Testis (tissue), 3 donors: ENCODE results near the gene FBXO31. TPM values are rescaled to one million over a fixed set of nuclear protein-coding genes. Genes with fewer than 3 reads are reported as not detected.

ENCODE experiments used
- DNase-seq: peaks from one replicate; pipeline ENCODE4 v3.0.0-alpha.2; 2019
- H3K27ac ChIP-seq, 2 donors: fragments of 200-600 bp; sonication (generic); one replicate each; pipeline ENCODE4 v1.5.1; 2019
- H3K27me3 ChIP-seq: fragments of 200-600 bp; sonication (generic); one replicate; pipeline ENCODE4 v1.5.1; 2019
- H3K36me3 ChIP-seq: fragments of 200-600 bp; sonication (generic); one replicate; pipeline ENCODE4 v1.5.1; 2017; ENCODE audit warnings: low read depth; ENCODE audit errors: missing control alignments
- H3K4me1 ChIP-seq: fragments of 200-600 bp; sonication (generic); one replicate; pipeline ENCODE4 v1.5.1; 2019
- H3K4me3 ChIP-seq, 2 donors: fragments of 200-600 bp; sonication (generic); one replicate each; pipeline ENCODE4 v1.5.1; 2017 to 2019
- H3K9me3 ChIP-seq: fragments of 200-600 bp; sonication (generic); one replicate; pipeline ENCODE4 v1.5.1; 2017
- CTCF ChIP-seq, 3 experiments: fragments of 450-650 bp in 2 of 3; fragments of 200-600 bp in 1 of 3; sonication (generic) in 1 of 3; IDR thresholded peaks; one replicate each; pipeline ENCODE4 v1.5.1; 2016 to 2019; ENCODE audit warnings: antibody characterized with exemption in 3 of 3, mild to moderate bottlenecking in 2 of 3, moderate library complexity in 1 of 3
- POLR2A ChIP-seq: fragments of 450-650 bp; IDR thresholded peaks from one replicate; pipeline ENCODE4 v1.6.1; 2017; ENCODE audit warnings: antibody characterized with exemption, mild to moderate bottlenecking, moderate library complexity
- WGBS, 2 donors: methylation state at CpG; one replicate each; pipeline ENCODE4 v1.1.5; 2018; 5-methylcytosine and 5-hydroxymethylcytosine counted together
- intact Hi-C: fragments of 100-400 bp; cut with DNase I; formaldehyde crosslinking; loops from one replicate; pipeline ENCODE4 v1.15.1; 2023; ENCODE audit warnings: low total_unique reads
- polyA plus RNA-seq: library from polyadenylated mRNA; stranded (reverse); fragments of 350-450 nt; fragmentation: Illumina TruSeq; extraction: RNeasy Lipid Tissue Mini Kit (QIAGEN cat#74804); gene quantifications from one replicate; pipeline ENCODE4 v1.2.3, GENCODE V29; 2014; ENCODE audit warnings: low read depth, low replicate concordance; ENCODE audit not compliant: insufficient read depth
- total RNA-seq, 2 donors: library from RNA; depleted of rRNA; stranded (reverse); fragments of >200 nt; gene quantifications; one replicate each; pipeline ENCODE4 v1.2.3, GENCODE V29; 2016

Gene FBXO31
- total and polyA plus RNA-seq, 3 donors from 2014 or later = 73.9 to 215 (median 115) TPM

- no peaks in the 10 kb centered on the region for H3K27me3 ChIP-seq
- TF ChIP-seq POLR2A = no peak
- TF ChIP-seq CTCF (IDR thresholded peaks at IDR 0.05) = no peak
- peaks cover 3% of the 10 kb centered on the region for H3K36me3 ChIP-seq
- H3K4me3 ChIP-seq = no peak overlapping the region
- 86 to 93% methylated on average over 8 to 27 of the region's 27 CpGs for WGBS, 2 donors
- no peaks in the 10 kb centered on the region for H3K4me1 ChIP-seq
- H3K27ac ChIP-seq = no peak overlapping the region
- no peaks in the 10 kb centered on the region for H3K9me3 ChIP-seq
- DNase-seq = no peak
- intact Hi-C loops = loop anchor here (10.0 kb wide), 2 partner anchors 222 to 352 kb away; partner anchors contain the start of gene KLHDC4
Observed at GRCh38 chr16:87412996-87413421, 29.4 kb upstream of the FBXO31 start.

GRCh38 chr16:87412371-87412995 is 28.9 kb upstream of the FBXO31 start:
- Histone ChIP-seq H3K4me3 (no peak overlapping the region), H3K4me1 (no peaks in the 10 kb centered on the region), H3K36me3 (peaks cover 3% of the 10 kb centered on the region), H3K9me3 (no peaks in the 10 kb centered on the region), H3K27ac (no peak overlapping the region), H3K27me3 (no peaks in the 10 kb centered on the region)
- intact Hi-C loops = loop anchor here (10.0 kb wide), 2 partner anchors 222 to 352 kb away; partner anchors contain the start of gene KLHDC4
- 88 to 89% methylated on average over 30 to 31 of the region's 31 CpGs for WGBS, 2 donors
- no peak for DNase-seq
- TF ChIP-seq POLR2A = no peak

GRCh38 chr16:87411375-87412271 is 28.0 kb upstream of the FBXO31 start:
- Histone ChIP-seq H3K27me3 (no peaks in the 10 kb centered on the region), H3K4me1 (no peaks in the 10 kb centered on the region), H3K9me3 (no peaks in the 10 kb centered on the region), H3K36me3 (peaks cover 3% of the 10 kb centered on the region), H3K27ac (no peak overlapping the region), H3K4me3 (no peak overlapping the region)
- intact Hi-C loops = loop anchor here (10.0 kb wide), 2 partner anchors 223 to 353 kb away; partner anchors contain the start of gene KLHDC4
- no peak for TF ChIP-seq CTCF (IDR thresholded peaks at IDR 0.05)
- TF ChIP-seq POLR2A = no peak
- DNase-seq = no peak
- 93% methylated on average over 29 to 45 of the region's 49 CpGs for WGBS, 2 donors

- H3K27ac ChIP-seq = no peak overlapping the region
- intact Hi-C loops = loop anchor here (10.0 kb wide), 2 partner anchors 224 to 354 kb away; partner anchors contain the start of gene KLHDC4
- H3K4me1 ChIP-seq = no peaks in the 10 kb centered on the region
- TF ChIP-seq CTCF (IDR thresholded peaks at IDR 0.05) (no peak), POLR2A (no peak)
- H3K27me3 ChIP-seq = no peaks in the 10 kb centered on the region
- WGBS, 2 donors = 82 to 83% methylated on average over 13 to 14 of the region's 14 CpGs
- no peaks in the 10 kb centered on the region for H3K9me3 ChIP-seq
- H3K36me3 ChIP-seq = peaks cover 3% of the 10 kb centered on the region
- no peak overlapping the region for H3K4me3 ChIP-seq
- no peak for DNase-seq
Observed at GRCh38 chr16:87410968-87411367, 27.4 kb upstream of the FBXO31 start.

GRCh38 chr16:87410530-87410929 is 27.0 kb upstream of the FBXO31 start:
- no peaks in the 10 kb centered on the region for H3K4me1 ChIP-seq
- DNase-seq = no peak

More at GRCh38 chr16:87410530-87410929, 27.0 kb upstream of the FBXO31 start:
- H3K27ac ChIP-seq = no peak overlapping the region
- H3K9me3 ChIP-seq = no peaks in the 10 kb centered on the region
- 92 to 93% methylated on average over 5 to 11 of the region's 11 CpGs for WGBS, 2 donors
- H3K36me3 ChIP-seq = peaks cover 3% of the 10 kb centered on the region
- H3K27me3 ChIP-seq = no peaks in the 10 kb centered on the region
- H3K4me3 ChIP-seq = no peak overlapping the region
- TF ChIP-seq POLR2A = no peak
- no peak for TF ChIP-seq CTCF (IDR thresholded peaks at IDR 0.05)
- intact Hi-C loops = loop anchor here (10.0 kb wide), 2 partner anchors 224 to 354 kb away; partner anchors contain the start of gene KLHDC4
